HG02885 (cell line): ENCODE data around the gene FGG.
A peak's percentile ranks its signal among the peaks of the same experiment; 100 is the strongest.

Experiments
- ATAC-seq: cut with Tn5 transposase; IDR thresholded peaks from one replicate; pipeline ENCODE4 v1.9.1; 2021; ENCODE audit warnings: mild to moderate bottlenecking; ENCODE audit not compliant: unreplicated experiment, poor library complexity

FGG gene

GRCh38 chr4:154559494-154560418, 52.7 kb downstream of the FGG start:
- ATAC-seq, result peak; percentile 90

GRCh38 chr4:154559141-154559493, 53.3 kb downstream of the FGG start:
- ATAC-seq, result peak; percentile 32
